ENCODE results near the gene RAB40A. TPM values are rescaled to one million over a fixed set of nuclear protein-coding genes. Genes with fewer than 3 reads are reported as not detected.

RAB40A gene
- total and polyA plus RNA-seq, 4 donors: 0.03 to 0.33 (median 0.07) TPM

- TF ChIP-seq JUND (IDR thresholded peaks at IDR 0.05) (no peak), MAX (IDR thresholded peaks at IDR 0.05) (no peak), REST (IDR thresholded peaks at IDR 0.05) (no peak), SP1 (IDR thresholded peaks at IDR 0.05) (no peak), FOXA1 (IDR thresholded peaks at IDR 0.05) (no peak), YY1 (IDR thresholded peaks at IDR 0.05) (no peak), CTCF (IDR thresholded peaks at IDR 0.05; ENCODE audit: low read depth, low read length, missing input control) (no peak), HNF4G (IDR thresholded peaks at IDR 0.05) (no peak), FOXA2 (IDR thresholded peaks at IDR 0.05) (no peak), ATF3 (IDR thresholded peaks at IDR 0.05) (no peak), HNF4A (conservative IDR thresholded peaks at IDR 0.05) (no peak), RXRA (IDR thresholded peaks at IDR 0.05) (no peak), NR2F2 (IDR thresholded peaks at IDR 0.05) (no peak)
- no peaks in the 10 kb centered on the region for H3K4me1 ChIP-seq (ENCODE audit: control insufficient read depth in 4 of 4, insufficient read depth in 4 of 4, low read length in 3 of 4)
- WGBS: 78% methylated on average over 4 of the region's 4 CpGs
- no peaks in the 10 kb centered on the region for H3K36me3 ChIP-seq (ENCODE audit: control insufficient read depth in 4 of 4, insufficient read depth in 3 of 4, low read depth in 1 of 4, low read length in 3 of 4)
- H3K27ac ChIP-seq (ENCODE audit: low read depth in 1 of 2, low read length in 2 of 2): no peak overlapping the region
- H3K27me3 ChIP-seq (ENCODE audit: control insufficient read depth in 4 of 4, insufficient read depth in 4 of 4, low read length in 3 of 4): no peaks in the 10 kb centered on the region
- no peak for DNase-seq (ENCODE audit: low spot score)
- no peak overlapping the region for H3K4me3 ChIP-seq (ENCODE audit: low read depth in 1 of 3, low read length in 3 of 3)
- H3K9ac ChIP-seq (ENCODE audit: low read depth in 1 of 2, low read length in 2 of 2): no peak overlapping the region
- H3K9me3 ChIP-seq (ENCODE audit: control insufficient read depth in 4 of 4, low read length in 3 of 4): no peaks in the 10 kb centered on the region
These were observed 5.7 kb downstream of the RAB40A start for GRCh38 chrX:103513476-103514108.

- no peaks in the 10 kb centered on the region for H3K36me3 ChIP-seq (ENCODE audit: control insufficient read depth in 4 of 4, insufficient read depth in 3 of 4, low read depth in 1 of 4, low read length in 3 of 4)
- no peak overlapping the region for H3K9ac ChIP-seq (ENCODE audit: low read depth in 1 of 2, low read length in 2 of 2)
- 58% methylated on average over 5 of the region's 5 CpGs for WGBS
- H3K4me3 ChIP-seq (ENCODE audit: low read depth in 1 of 3, low read length in 3 of 3): no peak overlapping the region
- no peak for DNase-seq (ENCODE audit: low spot score)
- H3K27me3 ChIP-seq (ENCODE audit: control insufficient read depth in 4 of 4, insufficient read depth in 4 of 4, low read length in 3 of 4): no peaks in the 10 kb centered on the region
- H3K9me3 ChIP-seq (ENCODE audit: control insufficient read depth in 4 of 4, low read length in 3 of 4): no peaks in the 10 kb centered on the region
- H3K4me1 ChIP-seq (ENCODE audit: control insufficient read depth in 4 of 4, insufficient read depth in 4 of 4, low read length in 3 of 4): no peaks in the 10 kb centered on the region
- no peak overlapping the region for H3K27ac ChIP-seq (ENCODE audit: low read depth in 1 of 2, low read length in 2 of 2)
- no peak for TF ChIP-seq HNF4G (IDR thresholded peaks at IDR 0.05)
- no peak for TF ChIP-seq FOXA2 (IDR thresholded peaks at IDR 0.05)
- no peak for TF ChIP-seq SP1 (IDR thresholded peaks at IDR 0.05)
- no peak for TF ChIP-seq HNF4A (conservative IDR thresholded peaks at IDR 0.05)
- TF ChIP-seq MAX (IDR thresholded peaks at IDR 0.05): no peak
- no peak for TF ChIP-seq RAD21 (IDR thresholded peaks at IDR 0.05)
- no peak for TF ChIP-seq YY1 (IDR thresholded peaks at IDR 0.05)
- no peak for TF ChIP-seq ATF3 (IDR thresholded peaks at IDR 0.05)
- TF ChIP-seq RXRA (IDR thresholded peaks at IDR 0.05): no peak
- no peak for TF ChIP-seq FOXA1 (IDR thresholded peaks at IDR 0.05)
- no peak for TF ChIP-seq JUND (IDR thresholded peaks at IDR 0.05)
- TF ChIP-seq TAF1 (conservative IDR thresholded peaks at IDR 0.05): no peak
- no peak for TF ChIP-seq CTCF (IDR thresholded peaks at IDR 0.05; ENCODE audit: low read depth, low read length, missing input control)
- no peak for TF ChIP-seq NR2F2 (IDR thresholded peaks at IDR 0.05)
- no peak for TF ChIP-seq GABPA (IDR thresholded peaks at IDR 0.05 in 1 of 2, conservative IDR thresholded peaks at IDR 0.05 in 1 of 2)
- TF ChIP-seq REST (IDR thresholded peaks at IDR 0.05): no peak
These were observed 6.2 kb downstream of the RAB40A start for GRCh38 chrX:103513067-103513466.

Data from liver (tissue), 9 donors.